ENCODE measurements around the gene NETO2. TPM values are rescaled to one million over a fixed set of nuclear protein-coding genes. Genes with fewer than 3 reads are reported as not detected.

NETO2 gene
- total and polyA plus RNA-seq, 2 of the 13 experiments (the other 11 are each of a cell fraction or from before 2014, with no cell fraction given): 8.2 to 13.5 TPM

- peak; percentile 57; the same call in 1 of the 2 replicates for TF ChIP-seq ARID4A (CRISPR knock-in tag; IDR thresholded peaks at IDR 0.05; ENCODE audit: borderline replicate concordance)
- TF ChIP-seq ZNF83 (CRISPR knock-in tag; IDR thresholded peaks at IDR 0.05; ENCODE audit: borderline replicate concordance): no peak
- TF ChIP-seq, protein P1, sequence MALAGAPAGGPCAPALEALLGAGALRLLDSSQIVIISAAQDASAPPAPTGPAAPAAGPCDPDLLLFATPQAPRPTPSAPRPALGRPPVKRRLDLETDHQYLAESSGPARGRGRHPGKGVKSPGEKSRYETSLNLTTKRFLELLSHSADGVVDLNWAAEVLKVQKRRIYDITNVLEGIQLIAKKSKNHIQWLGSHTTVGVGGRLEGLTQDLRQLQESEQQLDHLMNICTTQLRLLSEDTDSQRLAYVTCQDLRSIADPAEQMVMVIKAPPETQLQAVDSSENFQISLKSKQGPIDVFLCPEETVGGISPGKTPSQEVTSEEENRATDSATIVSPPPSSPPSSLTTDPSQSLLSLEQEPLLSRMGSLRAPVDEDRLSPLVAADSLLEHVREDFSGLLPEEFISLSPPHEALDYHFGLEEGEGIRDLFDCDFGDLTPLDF (CRISPR knock-in tag; IDR thresholded peaks at IDR 0.05): no peak
- TF ChIP-seq SOX6 (IDR thresholded peaks at IDR 0.05): no peak
- peak; percentile 50 for TF ChIP-seq SOX6 (CRISPR knock-in tag; IDR thresholded peaks at IDR 0.05)
- TF ChIP-seq MTA3 (CRISPR knock-in tag; IDR thresholded peaks at IDR 0.05): no peak
- peak; percentile 82; the same call in 1 of the 2 replicates for TF ChIP-seq ZNF276 (CRISPR knock-in tag; IDR thresholded peaks at IDR 0.05; ENCODE audit: low read depth)
- TF ChIP-seq, protein P2, sequence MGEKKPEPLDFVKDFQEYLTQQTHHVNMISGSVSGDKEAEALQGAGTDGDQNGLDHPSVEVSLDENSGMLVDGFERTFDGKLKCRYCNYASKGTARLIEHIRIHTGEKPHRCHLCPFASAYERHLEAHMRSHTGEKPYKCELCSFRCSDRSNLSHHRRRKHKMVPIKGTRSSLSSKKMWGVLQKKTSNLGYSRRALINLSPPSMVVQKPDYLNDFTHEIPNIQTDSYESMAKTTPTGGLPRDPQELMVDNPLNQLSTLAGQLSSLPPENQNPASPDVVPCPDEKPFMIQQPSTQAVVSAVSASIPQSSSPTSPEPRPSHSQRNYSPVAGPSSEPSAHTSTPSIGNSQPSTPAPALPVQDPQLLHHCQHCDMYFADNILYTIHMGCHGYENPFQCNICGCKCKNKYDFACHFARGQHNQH (CRISPR knock-in tag; IDR thresholded peaks at IDR 0.05): 0 out of 2 replicates have a peak, but pooled peaks have one; percentile 66
- peak; percentile 87; the same call in 1 of the 2 replicates for TF ChIP-seq ZNF33B (CRISPR knock-in tag; IDR thresholded peaks at IDR 0.05)
- peak; percentile 71; the same call in 1 of the 2 replicates for TF ChIP-seq FOXP4 (CRISPR knock-in tag; IDR thresholded peaks at IDR 0.05)
- peak; percentile 75; the same call in 1 of the 2 replicates for TF ChIP-seq TOPORS (CRISPR knock-in tag; IDR thresholded peaks at IDR 0.05)
- peak; percentile 91; the same call in 1 of the 2 replicates for TF ChIP-seq CHCHD3 (CRISPR knock-in tag; IDR thresholded peaks at IDR 0.05)
- 0 out of 2 replicates have a peak, but pooled peaks have one; percentile 26 for TF ChIP-seq ZBTB38 (CRISPR knock-in tag; IDR thresholded peaks at IDR 0.05)
- TF ChIP-seq, protein P3, sequence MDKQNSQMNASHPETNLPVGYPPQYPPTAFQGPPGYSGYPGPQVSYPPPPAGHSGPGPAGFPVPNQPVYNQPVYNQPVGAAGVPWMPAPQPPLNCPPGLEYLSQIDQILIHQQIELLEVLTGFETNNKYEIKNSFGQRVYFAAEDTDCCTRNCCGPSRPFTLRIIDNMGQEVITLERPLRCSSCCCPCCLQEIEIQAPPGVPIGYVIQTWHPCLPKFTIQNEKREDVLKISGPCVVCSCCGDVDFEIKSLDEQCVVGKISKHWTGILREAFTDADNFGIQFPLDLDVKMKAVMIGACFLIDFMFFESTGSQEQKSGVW (CRISPR knock-in tag; IDR thresholded peaks at IDR 0.05; ENCODE audit: borderline replicate concordance): no peak
- TF ChIP-seq ZFP36L1 (CRISPR knock-in tag; IDR thresholded peaks at IDR 0.05): no peak
These were observed 105.8 kb downstream of the NETO2 start (continued) for GRCh38 chr16:47037746-47038458.

All from HepG2 (cell line).